SK-N-SH treated with all-trans-retinoic acid at 6 μM for 48 hours (cell line): Measurements from ENCODE around the gene CFL2.

Experiments used
- BACH2 ChIP-seq: fragments of 250-450 bp; sonication (Bioruptor Pico); IDR thresholded peaks from 2 replicates; pipeline ENCODE4 v1.9.0; 2021; ENCODE audit warnings: mild to moderate bottlenecking, borderline replicate concordance
- PATZ1 ChIP-seq: fragments of 250-450 bp; sonication (Bioruptor Pico); IDR thresholded peaks from 2 replicates; pipeline ENCODE4 v1.8.0; 2020; ENCODE audit warnings: mild to moderate bottlenecking, moderate library complexity, borderline replicate concordance
- RARB ChIP-seq: fragments of 250-450 bp; sonication (Bioruptor Pico); IDR thresholded peaks from 2 replicates; pipeline ENCODE4 v1.8.0; 2021; ENCODE audit warnings: mild to moderate bottlenecking, moderate library complexity
- SNAI2 ChIP-seq: fragments of 250-450 bp; sonication (Bioruptor Pico); IDR thresholded peaks from 2 replicates; pipeline ENCODE4 v1.5.0; 2020; ENCODE audit warnings: mild to moderate bottlenecking, moderate library complexity
- ZFP3 ChIP-seq: fragments of 250-450 bp; sonication (Bioruptor Pico); IDR thresholded peaks from 2 replicates; pipeline ENCODE4 v1.5.0; 2020; ENCODE audit warnings: mild to moderate bottlenecking, moderate library complexity
- ZFP30 ChIP-seq: fragments of 450-650 bp; formaldehyde crosslinking; IDR thresholded peaks from 2 replicates; pipeline ENCODE4 v1.5.0; 2022; ENCODE audit warnings: mild to moderate bottlenecking, moderate library complexity
- ZNF8 ChIP-seq: fragments of 450-650 bp; formaldehyde crosslinking; IDR thresholded peaks from 2 replicates; pipeline ENCODE4 v1.5.0; 2020; ENCODE audit warnings: mild to moderate bottlenecking, moderate library complexity

GRCh38 chr14:34721129-34721528, 6.7 kb upstream of the CFL2 start:
- TF ChIP-seq SNAI2 (CRISPR knock-in tag) (no peak), RARB (CRISPR knock-in tag) (no peak), BACH2 (no peak), ZFP30 (CRISPR knock-in tag) (no peak), ZNF8 (CRISPR knock-in tag) (no peak), ZFP3 (no peak), PATZ1 (CRISPR knock-in tag) (no peak)
